22Rv1 (cell line): ENCODE results near the gene ENPP3.

ENCODE experiments used
- ZFX ChIP-seq: fragments of 450-650 bp; IDR thresholded peaks from 2 replicates; pipeline ENCODE4 v1.6.1; 2017; ENCODE audit warnings: antibody characterized with exemption, borderline replicate concordance
- TF ChIP-seq, protein P1 (sequence below): fragments of 450-650 bp; IDR thresholded peaks from 2 replicates; pipeline ENCODE4 v1.5.1; 2017; ENCODE audit warnings: mild to moderate bottlenecking

DNA sequence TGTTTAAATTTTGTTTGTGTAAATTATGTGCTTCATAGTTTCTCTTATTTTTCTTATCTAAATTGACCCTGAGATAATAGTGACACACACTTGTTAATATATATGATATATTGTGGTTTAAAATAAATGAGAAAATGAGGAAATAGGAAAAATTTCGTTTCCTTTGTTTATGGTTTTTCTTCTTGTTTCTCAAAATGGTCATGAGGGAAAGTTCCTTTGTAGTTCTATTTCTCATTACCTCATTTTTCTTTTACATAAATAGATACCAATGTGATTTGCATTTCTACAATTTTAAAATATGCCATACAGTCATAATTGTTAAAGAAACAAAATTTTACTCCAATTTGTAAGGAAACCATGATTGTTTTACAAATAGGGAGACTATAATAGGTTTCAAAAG, 54.9 kb downstream of the ENPP3 start:
- TF ChIP-seq, protein P1, sequence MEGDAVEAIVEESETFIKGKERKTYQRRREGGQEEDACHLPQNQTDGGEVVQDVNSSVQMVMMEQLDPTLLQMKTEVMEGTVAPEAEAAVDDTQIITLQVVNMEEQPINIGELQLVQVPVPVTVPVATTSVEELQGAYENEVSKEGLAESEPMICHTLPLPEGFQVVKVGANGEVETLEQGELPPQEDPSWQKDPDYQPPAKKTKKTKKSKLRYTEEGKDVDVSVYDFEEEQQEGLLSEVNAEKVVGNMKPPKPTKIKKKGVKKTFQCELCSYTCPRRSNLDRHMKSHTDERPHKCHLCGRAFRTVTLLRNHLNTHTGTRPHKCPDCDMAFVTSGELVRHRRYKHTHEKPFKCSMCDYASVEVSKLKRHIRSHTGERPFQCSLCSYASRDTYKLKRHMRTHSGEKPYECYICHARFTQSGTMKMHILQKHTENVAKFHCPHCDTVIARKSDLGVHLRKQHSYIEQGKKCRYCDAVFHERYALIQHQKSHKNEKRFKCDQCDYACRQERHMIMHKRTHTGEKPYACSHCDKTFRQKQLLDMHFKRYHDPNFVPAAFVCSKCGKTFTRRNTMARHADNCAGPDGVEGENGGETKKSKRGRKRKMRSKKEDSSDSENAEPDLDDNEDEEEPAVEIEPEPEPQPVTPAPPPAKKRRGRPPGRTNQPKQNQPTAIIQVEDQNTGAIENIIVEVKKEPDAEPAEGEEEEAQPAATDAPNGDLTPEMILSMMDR, result no peak
- TF ChIP-seq ZFX, result no peak
